Left ventricle myocardium inferior (tissue), 1 donor: ENCODE results near the gene NET1. TPM values are rescaled to one million over a fixed set of nuclear protein-coding genes. Genes with fewer than 3 reads are reported as not detected.

Source experiments
- DNase-seq: peaks from one replicate; pipeline ENCODE4 v3.0.0-alpha.2; 2020
- H3K27ac ChIP-seq: fragments of 200-600 bp; replicated peaks from 2 replicates; pipeline ENCODE4 v1.8.0; 2021
- H3K27me3 ChIP-seq: fragments of 200-600 bp; 2 replicates; pipeline ENCODE4 v1.8.0; 2021; ENCODE audit warnings: low read depth
- H3K36me3 ChIP-seq: fragments of 200-600 bp; 2 replicates; pipeline ENCODE4 v1.8.0; 2021
- H3K4me1 ChIP-seq: fragments of 200-600 bp; 2 replicates; pipeline ENCODE4 v1.8.0; 2021
- H3K4me3 ChIP-seq: fragments of 200-600 bp; 2 replicates; pipeline ENCODE4 v1.8.0; 2021; ENCODE audit warnings: mild to moderate bottlenecking, moderate library complexity
- H3K9me3 ChIP-seq: fragments of 200-600 bp; replicated peaks from 2 replicates; pipeline ENCODE4 v1.8.0; 2021
- intact Hi-C: fragments of 100-400 bp; cut with micrococcal nuclease; formaldehyde crosslinking; loops from one replicate; pipeline ENCODE4 v1.11.0; 2022
- total RNA-seq: library from RNA; stranded (reverse); fragmentation: NEBNext Ultra II Directional; extraction: Animal tissue kit (Norgen Biotek cat#: 25700); gene quantifications from one replicate; pipeline ENCODE4 v1.2.1, GENCODE V29; 2021
- TF ChIP-seq, protein P1 (sequence below): fragments of 200-600 bp; IDR thresholded peaks from 2 replicates; pipeline ENCODE4 v1.8.0; 2021; ENCODE audit warnings: antibody characterized with exemption, mild to moderate bottlenecking, borderline replicate concordance
- donor health status: DM: no; HTN: yes; CAD: no; lungs with severe emphysema.

NET1 gene
- total RNA-seq, 1 donor from 2014 or later = 11.3 TPM

DNA sequence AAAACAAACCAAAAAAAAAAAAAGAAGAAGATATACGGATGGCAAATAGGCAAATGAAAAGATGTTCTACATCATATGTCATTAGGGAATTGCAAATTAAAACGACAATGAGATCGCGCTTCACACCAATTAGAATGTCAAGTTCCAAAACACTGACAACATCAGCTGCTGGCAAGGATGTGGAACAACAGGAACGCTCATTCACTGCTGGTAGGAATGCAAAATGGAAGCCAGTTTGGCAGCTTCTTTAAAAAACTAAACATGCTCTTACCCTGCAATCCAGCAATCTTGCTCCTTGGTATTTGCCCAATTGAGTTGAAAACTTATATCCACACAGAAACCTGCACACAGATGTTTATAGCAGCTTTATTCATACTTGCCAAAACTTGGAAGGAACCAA is 52.2 kb downstream of the NET1 start:
- Histone ChIP-seq H3K27ac (no peak overlapping the region), H3K4me3 (no peak overlapping the region), H3K4me1 (no peaks in the 10 kb centered on the region), H3K36me3 (peaks cover 2% of the 10 kb centered on the region), H3K27me3 (no peaks in the 10 kb centered on the region), H3K9me3 (peaks cover 11% of the 10 kb centered on the region)
- DNase-seq = no peak
- intact Hi-C loops = no loop called here
- TF ChIP-seq, protein P1, sequence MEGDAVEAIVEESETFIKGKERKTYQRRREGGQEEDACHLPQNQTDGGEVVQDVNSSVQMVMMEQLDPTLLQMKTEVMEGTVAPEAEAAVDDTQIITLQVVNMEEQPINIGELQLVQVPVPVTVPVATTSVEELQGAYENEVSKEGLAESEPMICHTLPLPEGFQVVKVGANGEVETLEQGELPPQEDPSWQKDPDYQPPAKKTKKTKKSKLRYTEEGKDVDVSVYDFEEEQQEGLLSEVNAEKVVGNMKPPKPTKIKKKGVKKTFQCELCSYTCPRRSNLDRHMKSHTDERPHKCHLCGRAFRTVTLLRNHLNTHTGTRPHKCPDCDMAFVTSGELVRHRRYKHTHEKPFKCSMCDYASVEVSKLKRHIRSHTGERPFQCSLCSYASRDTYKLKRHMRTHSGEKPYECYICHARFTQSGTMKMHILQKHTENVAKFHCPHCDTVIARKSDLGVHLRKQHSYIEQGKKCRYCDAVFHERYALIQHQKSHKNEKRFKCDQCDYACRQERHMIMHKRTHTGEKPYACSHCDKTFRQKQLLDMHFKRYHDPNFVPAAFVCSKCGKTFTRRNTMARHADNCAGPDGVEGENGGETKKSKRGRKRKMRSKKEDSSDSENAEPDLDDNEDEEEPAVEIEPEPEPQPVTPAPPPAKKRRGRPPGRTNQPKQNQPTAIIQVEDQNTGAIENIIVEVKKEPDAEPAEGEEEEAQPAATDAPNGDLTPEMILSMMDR = no peak

DNA sequence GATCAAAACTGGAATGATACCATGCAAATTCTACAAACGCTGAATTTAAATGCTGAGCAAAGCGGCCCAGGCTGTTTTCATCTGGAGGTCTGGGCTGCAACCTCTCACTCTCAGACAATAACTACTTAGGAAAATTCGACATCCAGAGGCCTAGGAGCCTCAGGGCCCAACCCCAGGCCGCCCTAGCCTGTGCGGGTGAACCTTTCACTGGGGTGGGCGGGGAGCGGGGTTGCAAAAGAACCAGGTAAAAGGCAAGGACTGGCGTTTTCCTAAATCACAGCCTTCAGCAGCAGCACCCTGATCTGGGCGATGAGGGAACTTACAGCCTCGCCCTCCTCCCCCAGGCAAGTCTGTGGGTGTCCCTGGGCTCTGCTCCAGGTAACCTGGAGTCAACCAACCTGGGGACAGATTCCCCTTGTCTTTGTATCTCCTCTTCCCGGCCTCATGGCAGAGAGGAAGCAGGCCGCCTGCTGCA is 53.7 kb downstream of the NET1 start:
- H3K27me3 ChIP-seq = no peaks in the 10 kb centered on the region
- no peak overlapping the region for H3K27ac ChIP-seq
- no peaks in the 10 kb centered on the region for H3K36me3 ChIP-seq
- H3K4me1 ChIP-seq = no peaks in the 10 kb centered on the region
- TF ChIP-seq, protein P1 = no peak
- peaks cover 11% of the 10 kb centered on the region for H3K9me3 ChIP-seq
- no peak for DNase-seq
- H3K4me3 ChIP-seq = no peak overlapping the region
- intact Hi-C loops = no loop called here

DNA sequence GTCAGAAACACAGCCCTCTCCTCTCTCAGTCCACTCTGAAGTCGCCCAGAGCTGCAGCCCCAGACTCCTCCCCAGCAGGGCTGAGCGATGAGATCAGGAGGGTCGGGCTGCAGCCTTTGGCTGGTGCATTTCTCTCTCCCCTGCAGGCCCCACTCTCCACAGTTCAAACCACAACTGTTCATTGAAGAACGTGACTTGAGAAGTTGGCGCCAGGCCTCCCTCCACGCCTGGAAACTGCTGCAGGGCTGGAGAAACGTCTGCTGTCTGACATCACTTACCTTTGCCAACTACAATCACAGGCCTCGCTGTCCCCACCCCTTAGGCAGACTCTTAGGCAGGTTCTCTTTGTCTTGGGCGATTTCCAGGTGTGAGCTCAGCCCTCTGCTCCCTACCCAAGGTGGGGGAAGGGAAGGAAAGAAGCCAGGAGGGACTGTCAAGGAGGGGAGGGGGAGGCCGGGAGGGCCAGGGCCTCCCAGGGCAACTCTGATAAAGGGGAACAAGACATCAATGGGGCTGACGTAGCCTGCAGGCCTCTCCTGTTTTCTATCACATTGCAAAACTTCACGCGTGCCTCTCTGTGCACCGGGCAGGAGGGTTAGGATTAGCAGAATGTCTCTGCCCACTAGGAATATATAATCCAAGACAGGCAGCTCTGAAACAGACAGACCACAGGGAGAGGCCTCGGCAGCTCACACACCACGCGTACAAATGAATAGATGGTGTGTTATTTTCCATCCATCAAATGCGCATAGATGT is 54.3 kb downstream of the NET1 start:
- Histone ChIP-seq H3K9me3 (peaks cover 11% of the 10 kb centered on the region), H3K4me1 (no peaks in the 10 kb centered on the region), H3K4me3 (no peak overlapping the region), H3K27me3 (no peaks in the 10 kb centered on the region), H3K36me3 (no peaks in the 10 kb centered on the region), H3K27ac (no peak overlapping the region)
- TF ChIP-seq, protein P1 = no peak
- no peak for DNase-seq
- intact Hi-C loops = no loop called here

DNA sequence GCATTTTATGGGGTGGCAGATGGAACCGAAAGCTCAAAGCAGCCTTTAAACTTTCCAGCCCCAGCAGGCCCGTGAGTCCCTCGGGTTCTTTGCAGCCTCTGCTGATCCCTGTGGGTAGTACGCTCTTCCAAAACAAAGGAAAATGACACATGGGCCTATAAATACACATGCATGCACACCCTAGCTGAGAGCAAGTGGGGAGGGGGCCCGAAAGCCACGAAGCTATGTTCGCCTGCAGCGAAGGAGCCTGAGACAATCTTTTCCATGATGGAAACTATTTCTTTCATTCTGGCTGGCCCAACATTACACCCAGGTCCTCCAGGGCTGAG is 54.8 kb downstream of the NET1 start:
- Histone ChIP-seq H3K27ac (no peak overlapping the region), H3K27me3 (no peaks in the 10 kb centered on the region), H3K4me1 (no peaks in the 10 kb centered on the region), H3K36me3 (no peaks in the 10 kb centered on the region), H3K4me3 (no peak overlapping the region), H3K9me3 (peaks cover 11% of the 10 kb centered on the region)
- DNase-seq = no peak
- intact Hi-C loops = no loop called here
- TF ChIP-seq, protein P1 = no peak

DNA sequence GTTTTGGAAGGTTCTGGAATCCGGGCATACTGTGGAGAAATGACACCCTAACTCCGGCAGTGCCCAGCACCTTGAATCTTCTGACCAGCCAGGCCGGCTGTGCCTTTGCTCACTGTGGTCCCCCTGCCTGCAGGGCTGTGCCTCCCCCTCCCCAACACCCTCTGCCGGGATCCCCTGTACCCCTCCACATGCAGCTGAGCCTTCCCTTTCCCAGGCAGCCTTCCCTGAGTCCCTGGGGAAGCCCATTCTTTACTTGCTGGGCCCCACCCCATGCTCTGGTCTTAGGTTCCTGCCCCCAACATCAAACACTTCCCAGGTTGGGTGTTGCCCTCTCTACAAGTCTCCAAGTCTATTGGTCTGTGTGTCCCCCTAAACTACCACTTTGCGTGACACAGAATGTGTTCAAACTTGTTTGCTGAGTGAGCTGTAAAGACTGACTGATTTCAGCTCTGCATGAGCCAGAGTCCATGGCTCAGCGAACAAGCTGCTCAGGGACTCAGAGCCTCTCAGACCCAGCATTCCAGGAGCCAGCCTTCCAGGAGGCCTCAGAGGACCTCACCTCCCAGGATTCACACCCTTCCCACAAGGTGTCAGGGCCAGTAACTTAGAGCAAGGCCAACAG is 55.4 kb downstream of the NET1 start:
- Histone ChIP-seq H3K27ac (no peak overlapping the region), H3K4me1 (no peaks in the 10 kb centered on the region), H3K9me3 (peaks cover 11% of the 10 kb centered on the region), H3K4me3 (no peak overlapping the region), H3K36me3 (no peaks in the 10 kb centered on the region), H3K27me3 (no peaks in the 10 kb centered on the region)
- TF ChIP-seq, protein P1 = no peak
- intact Hi-C loops = no loop called here
- no peak for DNase-seq
